Stimulated activated naive B cell treated with anti-CD40 and anti-IgM and Interleukin-4, amounts not matched to agents 10 μg/mL and 1 μg/mL and 100 μg/mL, for 72 hours (primary cell): ENCODE measurements around the gene C11orf71.

Source experiments
- ATAC-seq, 2 donors: fragments of 150-1000 bp; cut with Tn5 transposase; replicated peaks; 2 replicates each; pipeline ENCODE4 v1.10.0; 2021; ENCODE audit warnings: moderate library complexity in 1 of 2
- DNase-seq: peaks from one replicate; pipeline ENCODE4 v3.0.0; 2021
- H3K27ac Mint-ChIP-seq: one replicate; pipeline ENCODE4 v1.8.0; 2022; ENCODE audit warnings: mild to moderate bottlenecking, mixed read lengths
- H3K27me3 Mint-ChIP-seq, 2 donors: one replicate each; pipeline ENCODE4 v1.8.0; 2022; ENCODE audit warnings: mixed read lengths in 2 of 2
- H3K36me3 Mint-ChIP-seq, 2 donors: one replicate each; pipeline ENCODE4 v1.8.0; 2022; ENCODE audit warnings: mixed read lengths in 2 of 2, mild to moderate bottlenecking in 1 of 2
- H3K4me1 Mint-ChIP-seq, 2 donors: one replicate each; pipeline ENCODE4 v1.8.0; 2022; ENCODE audit warnings: mixed read lengths in 2 of 2, mild to moderate bottlenecking in 1 of 2
- H3K4me3 Mint-ChIP-seq, 2 donors: one replicate each; pipeline ENCODE4 v1.8.0; 2022; ENCODE audit warnings: mild to moderate bottlenecking in 2 of 2, mixed read lengths in 2 of 2, moderate library complexity in 1 of 2
- H3K9me3 Mint-ChIP-seq, 2 donors: one replicate each; pipeline ENCODE4 v1.8.0; 2022; ENCODE audit warnings: mixed read lengths in 2 of 2, mild to moderate bottlenecking in 1 of 2

Gene C11orf71

DNA sequence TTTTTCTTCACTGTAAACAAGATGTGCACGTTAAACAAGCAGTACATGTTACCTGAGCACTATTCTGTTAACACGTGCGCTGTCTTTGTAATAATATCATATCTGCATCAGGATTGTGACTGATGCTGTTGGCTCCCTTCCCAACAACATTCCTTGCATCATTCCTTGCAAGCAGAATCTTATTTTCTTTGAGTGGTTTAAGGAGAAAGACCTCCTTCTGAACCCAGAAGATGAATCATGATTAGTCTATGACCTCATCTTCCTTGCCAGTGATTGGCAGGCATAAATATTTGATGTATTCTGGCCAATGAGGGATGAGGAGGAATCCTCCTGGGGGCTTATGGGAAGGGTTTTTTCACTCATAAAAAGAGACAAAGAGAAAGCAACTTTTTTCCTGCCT lies 46.2 kb downstream of the C11orf71 start:
- Mint-ChIP-seq H3K27me3 (peaks cover 19 to 22% of the 10 kb centered on the region in 2 donors), H3K36me3 (no peaks in the 10 kb centered on the region), H3K4me3 (no peak overlapping the region), H3K9me3 (no peaks in the 10 kb centered on the region), H3K4me1 (no peaks in the 10 kb centered on the region), H3K27ac (no peak overlapping the region)
- ATAC-seq = no peak
- DNase-seq = no peak

- Mint-ChIP-seq H3K36me3 (no peaks in the 10 kb centered on the region), H3K27me3 (peaks cover 18 to 19% of the 10 kb centered on the region in 2 donors), H3K27ac (no peak overlapping the region), H3K9me3 (no peaks in the 10 kb centered on the region), H3K4me1 (no peaks in the 10 kb centered on the region), H3K4me3 (no peak overlapping the region)
- ATAC-seq = no peak
- DNase-seq = no peak
Observed at GRCh38 chr11:114353443-114353842, 46.9 kb downstream of the C11orf71 start.

DNA sequence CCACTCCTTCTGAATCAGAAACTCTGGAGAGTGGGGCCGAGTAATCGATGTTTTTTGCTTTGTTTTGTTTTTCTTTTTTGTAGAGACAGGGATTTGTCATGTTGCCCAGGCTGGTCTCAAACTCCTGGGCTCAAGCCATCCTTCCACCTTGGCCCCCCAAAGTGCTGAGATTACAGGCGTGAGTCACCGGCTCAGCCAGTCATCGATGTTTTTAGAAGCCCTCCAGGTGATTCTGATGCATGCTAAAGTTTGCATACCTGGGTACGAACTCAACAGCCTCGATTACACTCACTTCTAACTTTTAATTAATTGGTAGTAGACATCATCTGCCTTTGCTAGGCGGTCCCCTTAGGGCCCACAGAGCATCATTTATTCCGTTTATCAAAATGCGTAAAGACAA lies 50.3 kb downstream of the C11orf71 start:
- no peak overlapping the region for H3K27ac Mint-ChIP-seq
- H3K4me1 Mint-ChIP-seq = peaks cover 0 to 6% of the 10 kb centered on the region in 2 donors
- no peak for ATAC-seq
- no peak for DNase-seq
- H3K27me3 Mint-ChIP-seq = peaks cover under 1 to 7% of the 10 kb centered on the region in 2 donors
- no peaks in the 10 kb centered on the region for H3K9me3 Mint-ChIP-seq
- no peak overlapping the region for H3K4me3 Mint-ChIP-seq
- H3K36me3 Mint-ChIP-seq = no peaks in the 10 kb centered on the region
